GM06990 (cell line): ENCODE measurements around the gene STARD5.
"Not testable (repeated sequence)": the region's sequence is repeated elsewhere in the genome, so short reads cannot be mapped to it uniquely, and the experiment has no call there.

ENCODE experiments used
- DNase-seq: peaks from one replicate; pipeline ENCODE4 v3.0.0-alpha.2; 2011; ENCODE audit not compliant: insufficient read length; ENCODE audit errors: extremely low read depth
- H3K27me3 ChIP-seq: replicated peaks from 2 replicates; pipeline ENCODE4 v1.6.0; 2011; ENCODE audit warnings: low read length; ENCODE audit not compliant: control insufficient read depth, insufficient read depth
- H3K36me3 ChIP-seq: 2 replicates; pipeline ENCODE4 v1.5.1; 2011; ENCODE audit warnings: low read length; ENCODE audit not compliant: control insufficient read depth, insufficient read depth
- H3K4me3 ChIP-seq: replicated peaks from 2 replicates; pipeline ENCODE4 v1.5.1; 2011; ENCODE audit warnings: low read depth, mild to moderate bottlenecking, control low read depth, low read length
- TF ChIP-seq, protein P1 (sequence below): IDR thresholded peaks from 2 replicates; pipeline ENCODE4 v1.5.1; 2011; ENCODE audit warnings: low read length, control low read depth, mild to moderate bottlenecking, inconsistent platforms; ENCODE audit not compliant: insufficient read depth, poor library complexity, severe bottlenecking

Gene STARD5

DNA sequence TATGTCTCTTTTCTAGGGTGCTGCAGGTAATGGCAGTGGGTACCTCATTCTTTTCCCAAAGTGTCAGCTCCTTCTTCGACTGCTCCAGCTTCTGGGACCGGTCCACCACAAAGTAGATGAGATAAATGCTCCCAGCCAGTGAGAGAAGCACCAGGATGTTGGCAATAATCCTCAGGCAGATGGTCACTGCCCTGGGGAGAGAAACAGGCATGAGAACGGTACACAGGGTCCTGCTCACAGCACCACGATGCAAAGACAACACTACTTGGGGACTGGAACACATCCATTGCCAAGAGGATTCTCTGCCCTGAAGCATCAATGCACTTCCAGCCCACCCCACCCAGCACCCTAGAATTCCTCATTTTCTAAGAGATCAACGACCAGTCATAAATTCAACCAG, 27.7 kb upstream of the STARD5 start:
- no peak overlapping the region for H3K4me3 ChIP-seq
- DNase-seq, result no peak
- no peaks in the 10 kb centered on the region for H3K36me3 ChIP-seq
- TF ChIP-seq, protein P1, sequence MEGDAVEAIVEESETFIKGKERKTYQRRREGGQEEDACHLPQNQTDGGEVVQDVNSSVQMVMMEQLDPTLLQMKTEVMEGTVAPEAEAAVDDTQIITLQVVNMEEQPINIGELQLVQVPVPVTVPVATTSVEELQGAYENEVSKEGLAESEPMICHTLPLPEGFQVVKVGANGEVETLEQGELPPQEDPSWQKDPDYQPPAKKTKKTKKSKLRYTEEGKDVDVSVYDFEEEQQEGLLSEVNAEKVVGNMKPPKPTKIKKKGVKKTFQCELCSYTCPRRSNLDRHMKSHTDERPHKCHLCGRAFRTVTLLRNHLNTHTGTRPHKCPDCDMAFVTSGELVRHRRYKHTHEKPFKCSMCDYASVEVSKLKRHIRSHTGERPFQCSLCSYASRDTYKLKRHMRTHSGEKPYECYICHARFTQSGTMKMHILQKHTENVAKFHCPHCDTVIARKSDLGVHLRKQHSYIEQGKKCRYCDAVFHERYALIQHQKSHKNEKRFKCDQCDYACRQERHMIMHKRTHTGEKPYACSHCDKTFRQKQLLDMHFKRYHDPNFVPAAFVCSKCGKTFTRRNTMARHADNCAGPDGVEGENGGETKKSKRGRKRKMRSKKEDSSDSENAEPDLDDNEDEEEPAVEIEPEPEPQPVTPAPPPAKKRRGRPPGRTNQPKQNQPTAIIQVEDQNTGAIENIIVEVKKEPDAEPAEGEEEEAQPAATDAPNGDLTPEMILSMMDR, result no peak
- no peaks in the 10 kb centered on the region for H3K27me3 ChIP-seq

DNA sequence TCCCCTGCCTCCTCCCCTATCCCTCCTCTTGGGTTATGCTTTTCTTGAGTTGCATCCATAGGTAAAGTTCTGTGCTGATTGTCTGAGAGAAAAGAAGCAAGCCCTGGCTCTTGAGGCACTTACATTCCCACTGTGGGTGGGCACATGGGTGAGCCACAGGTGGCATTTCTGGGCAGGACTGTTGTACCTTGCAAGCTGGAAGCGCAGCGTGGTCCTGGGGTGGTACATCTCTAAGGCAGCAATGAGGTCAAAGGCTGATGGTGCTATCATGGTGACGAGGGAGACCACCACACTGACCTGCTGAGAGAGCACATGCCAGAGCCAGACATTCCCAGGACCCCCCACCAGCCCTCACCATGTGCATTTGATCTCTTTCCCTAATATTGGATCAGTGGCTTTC, 25.3 kb upstream of the STARD5 start:
- Histone ChIP-seq H3K27me3 (no peaks in the 10 kb centered on the region), H3K36me3 (no peaks in the 10 kb centered on the region), H3K4me3 (no peak overlapping the region)
- TF ChIP-seq, protein P1, result no peak
- DNase-seq, result no peak

DNA sequence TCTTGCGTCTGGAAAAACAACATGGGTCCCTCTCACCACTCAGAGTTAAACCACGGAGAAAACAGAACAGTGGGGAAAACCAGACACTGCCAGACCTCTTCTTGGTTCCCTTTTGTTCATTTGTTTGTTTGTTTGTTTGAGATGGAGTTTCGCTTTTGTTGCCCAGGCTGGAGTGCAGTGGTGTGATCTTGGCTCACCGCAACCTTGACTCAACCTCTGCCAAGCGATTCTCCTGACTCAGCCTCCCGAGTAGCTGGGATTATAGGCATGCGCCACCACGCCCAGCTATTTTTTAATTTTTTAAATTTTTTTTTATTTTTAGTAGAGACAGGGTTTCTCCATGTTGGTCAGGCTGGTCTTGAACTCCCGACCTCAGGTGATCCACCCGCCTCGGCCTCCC, 24.8 kb upstream of the STARD5 start:
- H3K27me3 ChIP-seq, H3K36me3 ChIP-seq, DNase-seq, H3K4me3 ChIP-seq: not testable (repeated sequence)

DNA sequence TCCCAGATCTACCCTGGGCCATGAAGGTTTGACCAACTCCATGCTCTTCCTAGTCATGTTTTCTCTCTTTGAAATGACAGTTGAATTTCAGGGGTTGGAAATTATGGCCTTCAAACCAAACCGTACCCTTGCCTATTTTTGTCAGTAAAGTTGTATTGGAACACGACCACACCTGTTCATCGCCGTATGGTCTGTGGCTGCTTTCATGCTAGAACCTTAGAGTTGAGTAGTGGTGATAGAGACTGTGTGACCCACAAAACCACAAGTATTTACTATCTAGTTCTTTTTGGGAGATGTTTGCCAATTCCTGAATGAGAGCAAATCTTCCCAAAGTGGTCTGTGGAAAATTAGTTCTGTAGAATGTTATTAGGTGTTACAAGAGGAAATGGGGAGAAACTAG, 24.0 kb upstream of the STARD5 start:
- TF ChIP-seq, protein P1, result no peak

DNA sequence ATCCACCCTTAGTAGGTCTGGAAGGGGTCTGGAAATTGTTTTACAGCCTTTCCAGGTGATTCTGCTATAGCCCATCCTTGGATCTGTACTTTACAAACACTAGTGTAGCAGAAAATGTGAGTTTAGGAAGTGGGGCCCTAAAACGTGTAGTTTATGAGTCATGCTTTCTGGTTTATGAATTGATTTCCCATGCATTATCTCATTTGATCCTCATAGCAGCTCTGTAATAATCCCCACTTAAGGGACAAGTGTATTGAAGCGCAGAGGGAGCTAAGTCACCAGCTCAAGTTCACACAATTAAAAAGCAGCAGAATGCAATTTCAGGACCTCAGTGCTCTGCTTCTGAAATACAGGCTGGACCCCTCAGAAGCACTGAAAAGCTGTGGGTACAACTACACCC, 22.7 kb upstream of the STARD5 start:
- Histone ChIP-seq H3K4me3 (no peak overlapping the region), H3K36me3 (no peaks in the 10 kb centered on the region), H3K27me3 (no peaks in the 10 kb centered on the region; the same call in 1 of the 2 replicates)
- DNase-seq, result no peak
- TF ChIP-seq, protein P1, result no peak

More for the DNA sequence above, 24.0 kb upstream of the STARD5 start:
- no peaks in the 10 kb centered on the region for H3K36me3 ChIP-seq
- DNase-seq, result no peak
- no peak overlapping the region for H3K4me3 ChIP-seq
- H3K27me3 ChIP-seq, result no peaks in the 10 kb centered on the region

DNA sequence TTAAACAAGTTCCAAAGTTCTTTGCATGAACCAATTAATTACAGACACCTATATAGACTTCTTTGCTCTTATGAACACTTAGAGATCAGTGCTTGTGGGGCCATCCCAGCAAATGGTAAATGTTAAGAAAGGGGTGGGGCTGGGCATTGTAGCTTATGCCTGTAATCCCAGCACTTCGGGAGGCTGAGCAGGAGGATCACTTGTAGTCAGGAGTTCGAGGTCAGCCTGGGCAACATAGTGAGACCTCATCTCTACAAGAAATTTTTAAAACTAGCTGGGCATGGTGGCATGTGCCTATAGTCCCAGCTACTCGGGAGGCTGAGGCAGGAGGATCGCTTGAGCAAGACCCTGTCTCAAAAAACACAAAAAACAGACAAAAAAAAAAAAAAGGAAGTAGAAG, 19.4 kb upstream of the STARD5 start:
- Histone ChIP-seq H3K36me3 (no peaks in the 10 kb centered on the region), H3K27me3 (no peaks in the 10 kb centered on the region; the same call in 1 of the 2 replicates), H3K4me3 (no peak overlapping the region)
- TF ChIP-seq, protein P1, result no peak
- DNase-seq, result no peak
